T-helper 2 cell (primary cell): Measurements from ENCODE around the gene GRIA3.
"Not testable (repeated sequence)": the region's sequence is repeated elsewhere in the genome, so short reads cannot be mapped to it uniquely, and the experiment has no call there.

Experiments used
- DNase-seq, 5 experiments: peaks; one replicate each; pipeline versions ENCODE4 v3.0.0 to v3.0.0-alpha.2; 2012 to 2022

Gene GRIA3

DNA sequence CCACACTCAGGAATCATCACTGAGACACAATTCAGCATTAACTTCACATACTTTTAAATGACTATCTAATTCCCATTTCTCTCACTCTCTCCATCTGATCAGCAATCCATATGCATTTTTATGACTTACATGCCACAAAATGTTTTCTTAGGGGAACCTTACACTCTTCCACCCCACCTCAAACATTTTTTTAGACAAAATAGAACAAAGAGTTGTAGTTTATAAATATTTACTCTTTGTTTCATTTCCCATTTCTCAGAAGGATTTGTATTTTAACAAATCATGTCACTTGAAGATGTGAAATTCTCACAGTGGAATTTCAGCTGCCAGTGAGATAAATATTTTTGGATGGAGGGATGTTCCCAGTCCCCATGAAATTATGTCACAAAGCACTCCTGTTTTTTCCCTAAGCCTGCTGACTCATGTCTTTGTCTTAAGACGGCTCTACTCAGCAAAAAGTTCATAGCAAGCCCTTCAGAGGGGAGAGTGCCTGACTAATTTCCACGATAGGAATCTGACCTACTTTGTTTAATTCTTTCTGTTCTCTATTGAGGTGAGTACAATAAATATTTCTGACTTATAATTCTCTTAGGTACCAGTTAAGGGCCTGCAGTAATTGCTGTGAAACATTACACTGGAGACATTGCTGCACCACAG is 291.1 kb downstream of the GRIA3 start:
- no peak for DNase-seq

GRCh38 chrX:123476611-123477219 is 292.6 kb downstream of the GRIA3 start:
- DNase-seq, result no peak

DNA sequence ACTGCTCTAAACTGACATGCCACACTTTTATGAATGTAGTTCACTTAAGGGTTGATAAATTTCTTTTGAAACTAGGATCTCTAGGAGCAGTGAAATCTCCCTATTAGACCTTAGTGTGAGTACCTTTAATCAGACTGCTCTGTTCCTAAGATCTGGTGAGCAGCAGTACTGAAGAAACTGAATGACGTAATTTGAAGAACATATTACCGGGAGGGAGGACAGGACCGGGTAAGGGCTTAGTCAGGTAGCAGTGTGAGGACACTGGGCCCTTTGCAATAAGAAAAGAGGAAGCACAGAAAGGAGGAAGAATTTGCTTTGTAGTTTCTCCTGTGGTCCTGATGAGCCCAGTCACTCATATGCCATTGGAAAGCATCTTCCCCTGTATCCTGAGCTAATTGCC is 293.6 kb downstream of the GRIA3 start:
- no peak for DNase-seq

DNA sequence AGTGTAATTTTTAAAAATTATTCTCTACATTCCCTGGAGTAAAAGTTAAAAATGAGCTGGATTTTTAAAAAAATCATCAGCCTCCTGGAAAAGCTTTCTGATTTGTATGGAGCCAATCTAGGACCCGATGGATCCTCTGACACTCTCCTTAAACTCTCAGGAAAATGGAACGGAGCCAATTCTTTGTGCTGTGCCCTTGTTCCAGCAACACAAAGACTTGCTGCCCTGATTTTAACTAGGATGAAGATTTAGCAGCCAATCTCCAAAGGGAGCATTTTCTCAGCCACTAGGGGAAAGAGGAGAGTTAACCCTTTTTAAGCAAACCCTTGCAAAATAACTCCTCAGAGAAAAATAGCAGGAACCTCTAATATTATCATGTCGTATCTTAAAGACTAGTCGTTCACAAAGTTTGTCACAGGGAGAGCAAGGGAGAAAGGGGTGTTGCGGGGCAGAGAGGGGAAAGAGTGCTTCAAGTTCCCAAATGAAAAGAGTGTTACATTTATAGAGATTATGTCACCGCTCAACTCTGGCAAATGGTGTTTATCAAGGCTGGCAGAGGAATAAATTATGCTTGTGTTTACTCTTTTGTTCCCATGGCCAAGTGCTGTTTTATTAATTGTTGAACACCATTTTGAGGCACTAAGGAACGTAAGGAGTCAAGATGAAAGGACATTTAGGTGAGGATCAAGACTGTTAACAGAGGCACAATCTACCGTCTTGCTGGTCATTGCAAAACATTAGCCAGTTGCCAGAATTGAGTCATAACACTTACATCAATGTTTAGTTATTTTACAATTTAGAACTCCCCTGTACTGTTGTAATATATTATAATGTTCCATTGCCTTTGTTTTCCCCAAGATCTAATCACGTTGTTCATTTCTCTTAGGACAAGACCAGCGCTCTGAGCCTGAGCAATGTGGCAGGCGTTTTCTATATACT is 298.1 kb downstream of the GRIA3 start:
- DNase-seq, result no peak

DNA sequence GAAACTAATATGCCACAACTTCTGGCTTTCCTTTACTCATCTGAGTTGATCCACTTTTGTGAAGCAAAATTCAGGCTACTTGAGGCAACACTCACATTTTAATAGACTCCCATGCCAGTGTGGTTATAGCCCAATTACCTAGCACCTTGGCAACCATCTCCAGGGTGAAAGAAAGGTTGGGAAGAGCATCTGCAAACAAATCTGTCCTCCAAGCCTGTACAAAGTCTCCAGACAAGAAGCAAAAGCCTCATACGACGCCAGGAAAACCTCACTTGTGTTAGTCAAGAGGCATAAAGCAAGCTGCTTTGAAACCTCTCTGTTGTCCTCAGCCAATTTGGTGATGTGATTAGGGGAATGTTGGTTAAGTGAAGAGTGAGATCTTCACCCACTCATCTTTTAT is 302.2 kb downstream of the GRIA3 start:
- DNase-seq, result no peak

- no peak for DNase-seq
Observed at GRCh38 chrX:123487236-123487635, 303.2 kb downstream of the GRIA3 start.

- no peak for DNase-seq
Observed at GRCh38 chrX:123487669-123488068, 303.6 kb downstream of the GRIA3 start.

- no peak for DNase-seq
Observed at GRCh38 chrX:123489011-123489410, 304.9 kb downstream of the GRIA3 start.

DNA sequence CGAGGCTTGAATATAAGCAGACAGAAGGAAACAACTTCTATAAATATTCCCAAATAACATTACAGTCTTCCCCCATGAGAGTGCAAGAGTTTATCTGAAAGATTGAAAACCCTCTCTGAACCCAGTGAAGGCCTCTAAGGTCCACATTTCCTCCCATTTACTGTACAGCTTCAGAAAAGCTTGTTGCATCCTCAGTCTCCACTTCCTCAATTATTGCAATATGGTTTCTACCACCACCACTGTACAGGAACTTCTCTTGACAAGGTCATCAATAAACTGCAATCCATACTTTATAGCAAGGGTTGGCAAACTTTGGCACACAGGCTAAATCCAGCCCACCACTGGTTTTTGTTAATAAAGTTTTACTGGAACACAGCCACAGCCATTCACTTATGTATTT is 309.8 kb downstream of the GRIA3 start:
- no peak for DNase-seq

- DNase-seq, result no peak
Observed at GRCh38 chrX:123499787-123500186, 315.7 kb downstream of the GRIA3 start.

DNA sequence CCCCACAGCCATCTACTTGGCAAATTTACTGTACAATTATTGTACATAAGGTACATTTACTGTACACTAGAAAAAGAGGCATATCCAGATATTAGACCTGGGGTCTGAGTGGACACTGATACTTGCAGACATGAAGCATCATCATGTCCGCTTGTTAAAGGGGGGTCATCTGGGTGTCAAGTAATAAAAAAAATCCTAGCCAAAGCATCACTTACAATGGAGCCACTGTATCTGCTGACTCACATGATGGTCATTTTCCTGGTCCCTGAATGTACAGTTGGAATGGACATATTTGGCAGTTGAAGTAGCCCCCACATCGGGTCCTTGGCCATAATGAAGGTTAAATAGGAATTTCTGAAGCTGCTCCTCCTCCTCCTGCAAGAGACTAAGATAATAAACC is 320.0 kb downstream of the GRIA3 start:
- no peak for DNase-seq

- no peak for DNase-seq
Observed at GRCh38 chrX:123504630-123505270, 320.7 kb downstream of the GRIA3 start.

- no peak for DNase-seq
Observed at GRCh38 chrX:123513585-123514278, 329.7 kb downstream of the GRIA3 start.

GRCh38 chrX:123514279-123514640 is 330.2 kb downstream of the GRIA3 start:
- DNase-seq, result peak in 1 of 5 experiments; percentile 6

- DNase-seq, result no peak
Observed at GRCh38 chrX:123518791-123519190, 334.7 kb downstream of the GRIA3 start.

DNA sequence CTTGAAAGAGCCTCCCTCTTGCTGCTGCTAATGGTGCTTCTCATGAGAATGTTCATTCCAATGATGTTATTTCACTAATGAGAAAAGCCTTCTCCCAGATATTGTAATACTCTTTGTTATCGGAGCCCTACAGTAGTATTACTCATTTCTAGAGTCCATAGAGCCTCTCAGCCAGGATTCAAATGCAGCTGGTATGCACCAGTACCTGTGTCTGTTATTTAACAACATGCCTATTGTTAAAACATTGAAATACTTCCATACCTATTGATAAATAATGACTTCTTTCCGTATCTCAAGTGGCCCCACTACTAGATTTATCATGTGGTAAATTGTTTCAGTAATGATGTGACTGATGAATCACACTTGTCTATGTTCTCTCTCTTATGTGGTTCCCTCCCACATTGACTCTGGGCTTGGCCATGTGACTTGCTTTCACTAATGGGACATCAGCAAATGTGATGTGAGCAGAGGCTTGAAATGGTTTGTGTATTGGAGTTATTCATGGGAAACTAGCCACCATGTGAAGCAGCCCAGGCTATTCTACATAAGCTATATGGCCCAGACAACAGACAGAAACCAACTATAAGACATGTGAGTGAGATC is 341.1 kb downstream of the GRIA3 start:
- DNase-seq, result no peak

DNA sequence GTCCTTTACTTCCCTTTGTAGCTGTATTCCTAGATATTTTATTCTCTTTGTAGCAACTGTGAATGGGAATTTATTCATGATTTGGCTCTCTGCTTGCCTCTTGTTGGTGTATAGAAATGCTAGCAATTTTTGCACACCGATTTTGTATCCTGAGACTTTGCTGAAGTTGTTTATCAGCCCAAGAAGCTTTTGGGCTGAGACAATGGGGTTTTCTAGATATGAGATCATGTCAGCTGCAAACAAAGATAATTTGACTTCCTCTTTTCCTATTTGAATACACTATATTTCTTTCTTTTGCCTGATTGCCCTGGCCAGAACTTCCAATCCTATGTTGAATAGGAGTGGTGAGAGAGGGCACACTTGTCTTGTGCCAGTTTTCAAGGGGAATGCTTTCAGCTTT is 346.6 kb downstream of the GRIA3 start:
- DNase-seq, result not testable (repeated sequence)
